ENCODE data around the gene KPNB1.

- TF ChIP-seq CTCF (IDR thresholded peaks at IDR 0.05; ENCODE audit: poor library complexity, severe bottlenecking) (no peak), EP300 (conservative IDR thresholded peaks at IDR 0.05; ENCODE audit: poor library complexity, severe bottlenecking) (no peak), RAD21 (conservative IDR thresholded peaks at IDR 0.05) (no peak), MXI1 (conservative IDR thresholded peaks at IDR 0.05; ENCODE audit: poor library complexity, severe bottlenecking) (no peak), POLR2AphosphoS5 (IDR thresholded peaks at IDR 0.05) (no peak), SMC3 (conservative IDR thresholded peaks at IDR 0.05; ENCODE audit: poor library complexity) (no peak), EZH2 (IDR thresholded peaks at IDR 0.05; ENCODE audit: borderline replicate concordance, insufficient read depth, low read length, poor library complexity, severe bottlenecking) (no peak)
Measured at GRCh38 chr17:47686664-47687327, 37.1 kb downstream of the KPNB1 start.
